Ammon's horn (tissue), 1 donor: ENCODE measurements around the gene FOSL1.

Experiments used
- DNase-seq: peaks from one replicate; pipeline ENCODE4 v3.0.0-alpha.2; 2016; ENCODE audit warnings: low spot score

Gene FOSL1

GRCh38 chr11:65919573-65920371 is 19.6 kb upstream of the FOSL1 start:
- DNase-seq, result no peak

GRCh38 chr11:65919141-65919572 is 19.0 kb upstream of the FOSL1 start, which contains the start of gene DRAP1:
TSS of gene DRAP1 (plus strand) at chr11:65919426. CDS start at chr11:65919502, 76 bp downstream.
- DNase-seq, result peak; percentile 100

GRCh38 chr11:65918211-65919140 is 18.3 kb upstream of the FOSL1 start, which contains the start of gene C11orf68:
TSS of gene C11orf68 (minus strand) at chr11:65919062. CDS start at chr11:65919031, 31 bp downstream.
- DNase-seq, result no peak

- DNase-seq, result no peak
Measured at GRCh38 chr11:65917434-65918210, 17.4 kb upstream of the FOSL1 start.

GRCh38 chr11:65917077-65917433 is 16.9 kb upstream of the FOSL1 start:
- DNase-seq, result no peak

- no peak for DNase-seq
Measured at GRCh38 chr11:65916391-65916790, 16.2 kb upstream of the FOSL1 start.

GRCh38 chr11:65915821-65916251 is 15.6 kb upstream of the FOSL1 start:
- peak; percentile 45 for DNase-seq

GRCh38 chr11:65915101-65915820 is 15.1 kb upstream of the FOSL1 start:
- no peak for DNase-seq

- no peak for DNase-seq
Measured at GRCh38 chr11:65912845-65913244, 12.7 kb upstream of the FOSL1 start.

GRCh38 chr11:65911682-65912568 is 11.7 kb upstream of the FOSL1 start:
- DNase-seq, result no peak

- DNase-seq, result no peak
Measured at GRCh38 chr11:65907878-65908277, 7.7 kb upstream of the FOSL1 start.

- DNase-seq, result no peak
Measured at GRCh38 chr11:65906602-65907001, 6.4 kb upstream of the FOSL1 start.

- no peak for DNase-seq
Measured at GRCh38 chr11:65903715-65904114, 3.5 kb upstream of the FOSL1 start.

- no peak for DNase-seq
Measured at GRCh38 chr11:65903068-65903481, 2.9 kb upstream of the FOSL1 start.

GRCh38 chr11:65900899-65901180 is 652 bp upstream of the FOSL1 start:
- DNase-seq, result no peak

- no peak for DNase-seq
Measured at GRCh38 chr11:65899356-65900124, 648 bp downstream of the FOSL1 start.

- DNase-seq, result no peak
Measured at GRCh38 chr11:65898656-65899355, 1.4 kb downstream of the FOSL1 start.

- DNase-seq, result no peak
Measured at GRCh38 chr11:65897020-65897471, 3.1 kb downstream of the FOSL1 start.
